Ramos (cell line): ENCODE results near the gene UBE2C.

ENCODE experiments used
- in situ Hi-C: fragments of 300-500 bp; cut with MboI; formaldehyde crosslinking; loops from one replicate; pipeline ENCODE4 v1.14.3; 2022; ENCODE audit warnings: low sequenced_read_pairs; ENCODE audit not compliant: unreplicated experiment

UBE2C gene

GRCh38 chr20:45851501-45851900, 39.1 kb downstream of the UBE2C start:
- in situ Hi-C loops: no loop called here

- in situ Hi-C loops: no loop called here
Measured at GRCh38 chr20:45852326-45852725, 39.9 kb downstream of the UBE2C start.

GRCh38 chr20:45853484-45853883, 41.0 kb downstream of the UBE2C start:
- in situ Hi-C loops: no loop called here

GRCh38 chr20:45857114-45857881, 44.9 kb downstream of the UBE2C start, which contains the start of the genes ACOT8 and ZSWIM3:
ACOT8 (minus strand) TSS chr20:45857392; CDS start chr20:45857315, 77 bp downstream.
ZSWIM3 (plus strand) TSS chr20:45857614; CDS start chr20:45857826, 212 bp downstream.
- in situ Hi-C loops: no loop called here

GRCh38 chr20:45857882-45858216, 45.4 kb downstream of the UBE2C start:
- in situ Hi-C loops: no loop called here

- in situ Hi-C loops: loop anchor here (10.0 kb wide), 1 partner anchor 65 kb away; no protein-coding TSS in a partner anchor
Measured at GRCh38 chr20:45859916-45860315, 47.5 kb downstream of the UBE2C start.

- in situ Hi-C loops: loop anchor here (10.0 kb wide), 1 partner anchor 64 kb away; no protein-coding TSS in a partner anchor
Measured at GRCh38 chr20:45860560-45861220, 48.2 kb downstream of the UBE2C start.

- in situ Hi-C loops: loop anchor here (10.0 kb wide), 1 partner anchor 63 kb away; no protein-coding TSS in a partner anchor
Measured at GRCh38 chr20:45861221-45862075, 49.0 kb downstream of the UBE2C start.

- in situ Hi-C loops: loop anchor here (10.0 kb wide), 1 partner anchor 61 kb away; no protein-coding TSS in a partner anchor
Measured at GRCh38 chr20:45863543-45864470, 51.4 kb downstream of the UBE2C start.

- in situ Hi-C loops: loop anchor here (10.0 kb wide), 1 partner anchor 58 kb away; no protein-coding TSS in a partner anchor
Measured at GRCh38 chr20:45866454-45866853, 54.0 kb downstream of the UBE2C start.
